ENCODE data around the gene ERGIC2. TPM values are rescaled to one million over a fixed set of nuclear protein-coding genes. Genes with fewer than 3 reads are reported as not detected.

ERGIC2 gene
- total RNA-seq, result 100 to 1,000 TPM; 112 to 116 TPM

GRCh38 chr12:29380536-29381523 lies at the start of gene ERGIC2:
Gene ERGIC2 (minus strand): TSS chr12:29381172. CDS start chr12:29371633, 9,539 bp downstream.
- H3K27ac Mint-ChIP-seq, result peak within 1 kb of the TSS; percentile 96
- peaks cover 10% of the 10 kb centered on the region for H3K36me3 Mint-ChIP-seq (ENCODE audit: low read depth)
- H3K4me3 Mint-ChIP-seq, result peak within 1 kb of the TSS; percentile 95
- H3K4me1 Mint-ChIP-seq (ENCODE audit: low read depth), result peaks cover 47% of the 10 kb centered on the region
- CTCF ChIA-PET, result no interaction called here
- no peaks in the 10 kb centered on the region for H3K9me3 Mint-ChIP-seq
- DNase-seq, result peak; percentile 95
- intact Hi-C loops (cut with micrococcal nuclease), result loop anchor here (1.0 to 10.0 kb wide), 11 partner anchors 9 to 1941 kb away; partner anchors contain the start of genes CAPRIN2, CCDC91, FAR2 and IPO8
- H3K27me3 Mint-ChIP-seq (ENCODE audit: low read depth), result no peaks in the 10 kb centered on the region

- no peaks in the 10 kb centered on the region for H3K36me3 Mint-ChIP-seq (ENCODE audit: low read depth)
- DNase-seq, result no peak
- no peaks in the 10 kb centered on the region for H3K9me3 Mint-ChIP-seq
- H3K27ac Mint-ChIP-seq, result no peak overlapping the region
- peaks cover 9% of the 10 kb centered on the region for H3K4me1 Mint-ChIP-seq (ENCODE audit: low read depth)
- H3K27me3 Mint-ChIP-seq (ENCODE audit: low read depth), result no peaks in the 10 kb centered on the region
- CTCF ChIA-PET, result interaction anchor here (0.6 kb wide), 1 partner anchor 1024 kb away, joined by 3 read pairs; no protein-coding TSS in a partner anchor
- intact Hi-C loops (cut with micrococcal nuclease), result no loop called here
- H3K4me3 Mint-ChIP-seq, result no peak overlapping the region
These were observed 49.7 kb upstream of the ERGIC2 start for GRCh38 chr12:29430716-29431044.

- no peaks in the 10 kb centered on the region for H3K9me3 Mint-ChIP-seq
- no peaks in the 10 kb centered on the region for H3K27me3 Mint-ChIP-seq (ENCODE audit: low read depth)
- H3K4me3 Mint-ChIP-seq, result no peak overlapping the region
- no peaks in the 10 kb centered on the region for H3K36me3 Mint-ChIP-seq (ENCODE audit: low read depth)
- CTCF ChIA-PET, result interaction anchor here (0.6 kb wide), 1 partner anchor 1024 kb away, joined by 3 read pairs; no protein-coding TSS in a partner anchor
- DNase-seq, result no peak
- no peak overlapping the region for H3K27ac Mint-ChIP-seq
- intact Hi-C loops (cut with micrococcal nuclease), result loop anchor here (2.0 kb wide), 1 partner anchor 39 kb away; no protein-coding TSS in a partner anchor
- peaks cover 9% of the 10 kb centered on the region for H3K4me1 Mint-ChIP-seq (ENCODE audit: low read depth)
These were observed 49.2 kb upstream of the ERGIC2 start for GRCh38 chr12:29429999-29430715.

GRCh38 chr12:29428633-29429032 lies 47.7 kb upstream of the ERGIC2 start:
- intact Hi-C loops (cut with micrococcal nuclease), result loop anchor here (1.0 to 2.0 kb wide), 2 partner anchors 38 to 47 kb away; partner anchors contain the start of gene ERGIC2
- no peaks in the 10 kb centered on the region for H3K36me3 Mint-ChIP-seq (ENCODE audit: low read depth)
- no peak overlapping the region for H3K4me3 Mint-ChIP-seq
- H3K4me1 Mint-ChIP-seq (ENCODE audit: low read depth), result peaks cover 9% of the 10 kb centered on the region
- CTCF ChIA-PET, result no interaction called here
- H3K27me3 Mint-ChIP-seq (ENCODE audit: low read depth), result peaks cover 3% of the 10 kb centered on the region
- DNase-seq, result peak; percentile 18
- peaks cover 5% of the 10 kb centered on the region for H3K9me3 Mint-ChIP-seq
- no peak overlapping the region for H3K27ac Mint-ChIP-seq

- CTCF ChIA-PET, result interaction anchor here (0.6 kb wide), 1 partner anchor 1216 kb away, joined by 4 read pairs; no protein-coding TSS in a partner anchor
- Mint-ChIP-seq H3K27me3 (ENCODE audit: low read depth) (peaks cover 3% of the 10 kb centered on the region), H3K27ac (no peak overlapping the region), H3K4me3 (no peak overlapping the region), H3K9me3 (peaks cover 6% of the 10 kb centered on the region), H3K36me3 (ENCODE audit: low read depth) (no peaks in the 10 kb centered on the region), H3K4me1 (ENCODE audit: low read depth) (peaks cover 9% of the 10 kb centered on the region)
- DNase-seq, result no peak
- intact Hi-C loops (cut with micrococcal nuclease), result loop anchor here (1.0 to 2.0 kb wide), 2 partner anchors 37 to 47 kb away; partner anchors contain the start of gene ERGIC2
These were observed 47.0 kb upstream of the ERGIC2 start for GRCh38 chr12:29427964-29428363.

GRCh38 chr12:29426498-29426897 lies 45.5 kb upstream of the ERGIC2 start:
- no peak for DNase-seq
- intact Hi-C loops (cut with micrococcal nuclease), result no loop called here
- Mint-ChIP-seq H3K27me3 (ENCODE audit: low read depth) (peaks cover 3% of the 10 kb centered on the region), H3K4me3 (no peak overlapping the region), H3K36me3 (ENCODE audit: low read depth) (no peaks in the 10 kb centered on the region), H3K27ac (no peak overlapping the region), H3K4me1 (ENCODE audit: low read depth) (peaks cover 9% of the 10 kb centered on the region), H3K9me3 (peaks cover 6% of the 10 kb centered on the region)
- CTCF ChIA-PET, result no interaction called here

- Mint-ChIP-seq H3K4me1 (ENCODE audit: low read depth) (peaks cover 9% of the 10 kb centered on the region), H3K27ac (no peak overlapping the region)
- intact Hi-C loops (cut with micrococcal nuclease), result no loop called here
These were observed 44.8 kb upstream of the ERGIC2 start for GRCh38 chr12:29425722-29426121.

GRCh38 chr12:29416748-29417147 lies 35.8 kb upstream of the ERGIC2 start:
- DNase-seq, result no peak
- H3K27me3 Mint-ChIP-seq (ENCODE audit: low read depth), result peaks cover 15% of the 10 kb centered on the region
- peaks cover 2% of the 10 kb centered on the region for H3K36me3 Mint-ChIP-seq (ENCODE audit: low read depth)
- no peaks in the 10 kb centered on the region for H3K4me1 Mint-ChIP-seq (ENCODE audit: low read depth)
- intact Hi-C loops (cut with micrococcal nuclease), result no loop called here
- no peak overlapping the region for H3K27ac Mint-ChIP-seq
- CTCF ChIA-PET, result no interaction called here
- no peak overlapping the region for H3K4me3 Mint-ChIP-seq
- no peaks in the 10 kb centered on the region for H3K9me3 Mint-ChIP-seq

More at GRCh38 chr12:29425722-29426121, 44.8 kb upstream of the ERGIC2 start:
- Mint-ChIP-seq H3K4me3 (no peak overlapping the region), H3K27me3 (ENCODE audit: low read depth) (peaks cover 3% of the 10 kb centered on the region), H3K9me3 (peaks cover 6% of the 10 kb centered on the region), H3K36me3 (ENCODE audit: low read depth) (no peaks in the 10 kb centered on the region)
- CTCF ChIA-PET, result no interaction called here
- no peak for DNase-seq

- Mint-ChIP-seq H3K27ac (no peak overlapping the region), H3K9me3 (no peaks in the 10 kb centered on the region), H3K36me3 (ENCODE audit: low read depth) (peaks cover 2% of the 10 kb centered on the region), H3K4me3 (no peak overlapping the region), H3K27me3 (ENCODE audit: low read depth) (peaks cover 15% of the 10 kb centered on the region), H3K4me1 (ENCODE audit: low read depth) (no peaks in the 10 kb centered on the region)
- no peak for DNase-seq
- CTCF ChIA-PET, result interaction anchor here (0.7 kb wide), 1 partner anchor 69 kb away, joined by 3 read pairs; no protein-coding TSS in a partner anchor
- intact Hi-C loops (cut with micrococcal nuclease), result no loop called here
These were observed 34.1 kb upstream of the ERGIC2 start for GRCh38 chr12:29415111-29415510.

- H3K27ac Mint-ChIP-seq, result no peak overlapping the region
- intact Hi-C loops (cut with micrococcal nuclease), result no loop called here
- H3K4me1 Mint-ChIP-seq (ENCODE audit: low read depth), result no peaks in the 10 kb centered on the region
- no peak for DNase-seq
- CTCF ChIA-PET, result no interaction called here
- H3K27me3 Mint-ChIP-seq (ENCODE audit: low read depth), result peaks cover 19% of the 10 kb centered on the region
- H3K9me3 Mint-ChIP-seq, result peaks cover 5% of the 10 kb centered on the region
- peaks cover 3% of the 10 kb centered on the region for H3K36me3 Mint-ChIP-seq (ENCODE audit: low read depth)
- H3K4me3 Mint-ChIP-seq, result no peak overlapping the region
These were observed 33.4 kb upstream of the ERGIC2 start for GRCh38 chr12:29414368-29414767.

GRCh38 chr12:29405561-29405960 lies 24.6 kb upstream of the ERGIC2 start:
- H3K27ac Mint-ChIP-seq, result no peak overlapping the region
- peaks cover 5% of the 10 kb centered on the region for H3K9me3 Mint-ChIP-seq
- DNase-seq, result no peak
- H3K4me3 Mint-ChIP-seq, result no peak overlapping the region
- CTCF ChIA-PET, result interaction anchor here (0.7 kb wide), 1 partner anchor 257 kb away, joined by 3 read pairs; the partner anchor contains the start of gene FAR2
- intact Hi-C loops (cut with micrococcal nuclease), result no loop called here
- H3K27me3 Mint-ChIP-seq (ENCODE audit: low read depth), result peaks cover 8% of the 10 kb centered on the region
- H3K36me3 Mint-ChIP-seq (ENCODE audit: low read depth), result peaks cover 3% of the 10 kb centered on the region
- no peaks in the 10 kb centered on the region for H3K4me1 Mint-ChIP-seq (ENCODE audit: low read depth)

GRCh38 chr12:29403991-29404390 lies 23.0 kb upstream of the ERGIC2 start:
- no peaks in the 10 kb centered on the region for H3K9me3 Mint-ChIP-seq
- peaks cover 4% of the 10 kb centered on the region for H3K27me3 Mint-ChIP-seq (ENCODE audit: low read depth)
- no peaks in the 10 kb centered on the region for H3K4me1 Mint-ChIP-seq (ENCODE audit: low read depth)
- CTCF ChIA-PET, result no interaction called here
- no peak overlapping the region for H3K27ac Mint-ChIP-seq
- DNase-seq, result no peak
- H3K36me3 Mint-ChIP-seq (ENCODE audit: low read depth), result peaks cover 2% of the 10 kb centered on the region
- H3K4me3 Mint-ChIP-seq, result no peak overlapping the region
- intact Hi-C loops (cut with micrococcal nuclease), result no loop called here
